BJ (cell line): Measurements from ENCODE around the gene AP5S1. TPM values are rescaled to one million over a fixed set of nuclear protein-coding genes. Genes with fewer than 3 reads are reported as not detected.

Experiments
- CTCF ChIA-PET: fragments of 350-600 bp; formaldehyde crosslinking; extraction: SDS; loops from one replicate; lab custom pipeline; 2021; ENCODE audit warnings: antibody characterized with exemption, inconsistent platforms; lab: Yijun Ruan, JAX
- POLR2A ChIA-PET: fragments of 300-600 bp; sonication (Branson Sonifier 250); formaldehyde crosslinking; extraction: SDS; loops from one replicate; lab custom pipeline; 2021; ENCODE audit warnings: antibody characterized with exemption; lab: Charles Lee
- DNase-seq: peaks from one replicate; pipeline ENCODE4 v3.0.0-alpha.2; 2011; ENCODE audit warnings: low read depth
- H3K27me3 ChIP-seq: 2 replicates; pipeline ENCODE4 v1.6.0; 2011; ENCODE audit warnings: low read length; ENCODE audit not compliant: control insufficient read depth, insufficient read depth
- H3K36me3 ChIP-seq: 2 replicates; pipeline ENCODE4 v1.5.1; 2011; ENCODE audit warnings: low read length; ENCODE audit not compliant: control insufficient read depth, insufficient read depth
- H3K4me3 ChIP-seq: 2 replicates; pipeline ENCODE4 v1.5.1; 2011; ENCODE audit warnings: low read depth, mild to moderate bottlenecking, control low read depth, low read length
- polyA plus RNA-seq: library from polyadenylated mRNA; depleted of rRNA; stranded (reverse); fragments of >200 nt; gene quantifications from 2 replicates; pipeline ENCODE4 v1.2.3, GENCODE V29; 2011
- TF ChIP-seq, protein P1 (sequence below): IDR thresholded peaks from 2 replicates; pipeline ENCODE4 v1.5.1; 2011; ENCODE audit warnings: low read depth, mild to moderate bottlenecking, control low read depth, inconsistent platforms, low read length, moderate library complexity; ENCODE audit not compliant: insufficient read depth

Gene AP5S1
- polyA plus RNA-seq, 1 experiment: 12.2 TPM

DNA sequence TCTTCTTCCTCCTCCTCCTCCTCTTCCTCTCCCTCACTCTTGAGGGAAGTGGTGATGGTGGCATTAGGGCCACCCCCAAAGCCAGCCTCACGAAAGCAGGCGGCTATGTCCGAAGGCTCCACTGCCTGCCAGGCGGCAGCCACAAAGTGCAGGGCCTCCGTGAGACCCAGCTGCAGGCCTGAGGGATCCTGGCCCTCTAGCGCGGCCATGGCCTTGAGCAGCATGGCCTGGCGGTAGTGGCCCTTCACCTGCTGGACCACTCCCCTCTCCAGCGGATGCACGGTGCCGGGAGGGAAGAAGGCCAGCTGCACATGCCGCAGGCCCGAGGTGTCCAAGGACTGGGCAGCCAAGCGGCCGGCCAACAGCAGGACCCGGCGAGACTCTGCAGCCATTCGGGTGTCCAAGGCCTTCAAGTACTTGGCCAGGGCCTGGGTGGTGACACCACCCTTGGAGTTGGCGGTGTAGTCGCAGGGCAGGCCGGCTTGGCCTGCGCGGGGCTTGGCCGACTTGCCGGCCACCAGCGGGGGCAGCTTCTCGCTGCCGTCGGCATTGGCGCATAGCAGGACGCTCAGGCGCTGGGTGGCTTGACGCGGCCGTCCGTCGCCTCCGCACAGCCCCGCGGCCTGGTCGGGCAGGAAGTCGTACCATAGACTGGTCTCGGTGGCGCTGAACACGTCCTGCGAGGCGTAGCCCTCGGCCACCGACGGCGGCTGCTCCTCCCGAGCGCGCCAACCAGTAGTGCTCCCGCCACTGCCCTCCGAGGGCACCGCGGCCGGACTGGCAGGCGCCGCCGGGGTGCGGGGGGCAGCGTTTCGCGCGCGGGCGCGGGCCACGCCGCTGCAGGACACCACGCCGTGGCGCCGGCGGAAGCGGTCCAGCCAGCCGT lies 34.9 kb upstream of the AP5S1 start:
- TF ChIP-seq, protein P1, sequence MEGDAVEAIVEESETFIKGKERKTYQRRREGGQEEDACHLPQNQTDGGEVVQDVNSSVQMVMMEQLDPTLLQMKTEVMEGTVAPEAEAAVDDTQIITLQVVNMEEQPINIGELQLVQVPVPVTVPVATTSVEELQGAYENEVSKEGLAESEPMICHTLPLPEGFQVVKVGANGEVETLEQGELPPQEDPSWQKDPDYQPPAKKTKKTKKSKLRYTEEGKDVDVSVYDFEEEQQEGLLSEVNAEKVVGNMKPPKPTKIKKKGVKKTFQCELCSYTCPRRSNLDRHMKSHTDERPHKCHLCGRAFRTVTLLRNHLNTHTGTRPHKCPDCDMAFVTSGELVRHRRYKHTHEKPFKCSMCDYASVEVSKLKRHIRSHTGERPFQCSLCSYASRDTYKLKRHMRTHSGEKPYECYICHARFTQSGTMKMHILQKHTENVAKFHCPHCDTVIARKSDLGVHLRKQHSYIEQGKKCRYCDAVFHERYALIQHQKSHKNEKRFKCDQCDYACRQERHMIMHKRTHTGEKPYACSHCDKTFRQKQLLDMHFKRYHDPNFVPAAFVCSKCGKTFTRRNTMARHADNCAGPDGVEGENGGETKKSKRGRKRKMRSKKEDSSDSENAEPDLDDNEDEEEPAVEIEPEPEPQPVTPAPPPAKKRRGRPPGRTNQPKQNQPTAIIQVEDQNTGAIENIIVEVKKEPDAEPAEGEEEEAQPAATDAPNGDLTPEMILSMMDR: no peak
- Histone ChIP-seq H3K27me3 (no peaks in the 10 kb centered on the region), H3K4me3 (peak overlapping the region; percentile 71), H3K36me3 (peaks cover 4% of the 10 kb centered on the region; the same call in 1 of the 2 replicates)
- ChIA-PET CTCF (interaction anchor here (0.8 to 12.0 kb wide), 13 partner anchors 17 to 109 kb away, joined by 3 to 248 read pairs (median 5); partner anchors contain the start of genes ADISSP and AP5S1), POLR2A (no interaction called here)
- DNase-seq: no peak

- Histone ChIP-seq H3K4me3 (peak overlapping the region; percentile 71), H3K27me3 (no peaks in the 10 kb centered on the region), H3K36me3 (peaks cover 4% of the 10 kb centered on the region; the same call in 1 of the 2 replicates)
- DNase-seq: no peak
- TF ChIP-seq, protein P1: no peak
- ChIA-PET POLR2A (interaction anchor here (1.6 kb wide), 1 partner anchor 34 kb away, joined by 4 read pairs; the partner anchor contains the start of gene AP5S1), CTCF (interaction anchor here (0.6 to 12.0 kb wide), 21 partner anchors 9 to 299 kb away, joined by 3 to 248 read pairs (median 5); partner anchors contain the start of genes ADISSP, AP5S1 and CDC25B)
Observed at GRCh38 chr20:3786126-3786484, 34.2 kb upstream of the AP5S1 start.

DNA sequence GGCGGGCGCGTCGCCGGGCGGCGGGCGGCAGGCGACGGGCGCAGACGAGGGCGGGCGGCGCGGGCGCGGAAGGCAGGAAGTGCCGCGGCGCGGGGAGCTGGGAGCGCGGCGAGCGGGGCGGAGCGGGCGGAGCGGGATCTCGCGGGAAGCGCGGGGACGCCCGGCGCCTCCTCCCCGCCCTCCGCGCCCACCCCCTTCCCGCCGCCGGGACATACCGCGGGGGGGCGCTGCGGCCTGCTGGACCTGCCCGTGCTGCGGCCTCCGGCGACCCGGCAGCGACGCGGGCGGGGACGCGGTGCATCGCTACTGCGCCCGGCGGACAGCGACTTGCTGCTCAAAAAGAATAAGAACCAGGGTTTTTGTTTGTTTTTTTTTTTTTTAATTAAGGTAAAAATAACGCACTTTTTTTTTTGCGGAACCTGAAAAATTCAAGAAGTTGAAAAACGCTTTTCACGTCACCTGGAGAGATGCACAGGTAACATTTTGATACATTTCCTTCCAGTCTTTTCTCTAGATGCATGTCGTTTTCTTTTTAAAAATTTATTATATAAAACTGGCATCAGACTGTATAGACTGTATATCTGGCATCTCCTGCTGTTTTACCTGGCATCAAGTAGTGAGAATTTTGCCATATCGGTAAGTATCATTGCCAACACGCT lies 33.6 kb upstream of the AP5S1 start, which contains the start of gene CENPB:
Gene CENPB, minus strand, starts transcription at position 76 of the 659 bp plus-strand sequence. CDS start 257 bp downstream, outside the sequence.
- Histone ChIP-seq H3K36me3 (peaks cover 4% of the 10 kb centered on the region; the same call in 1 of the 2 replicates), H3K4me3 (peak within 1 kb of the TSS; percentile 71), H3K27me3 (no peaks in the 10 kb centered on the region)
- POLR2A ChIA-PET: interaction anchor here (1.6 kb wide), 1 partner anchor 34 kb away, joined by 4 read pairs; the partner anchor contains the start of gene AP5S1
- TF ChIP-seq, protein P1: peak; percentile 45
- CTCF ChIA-PET: interaction anchor here (0.6 to 12.0 kb wide), 24 partner anchors 9 to 298 kb away, joined by 3 to 248 read pairs (median 4); partner anchors contain the start of genes ADISSP, AP5S1 and CDC25B
- no peak for DNase-seq

- no peak for DNase-seq
- TF ChIP-seq, protein P1: no peak
- ChIA-PET POLR2A (interaction anchor here (1.6 kb wide), 1 partner anchor 33 kb away, joined by 4 read pairs; the partner anchor contains the start of gene AP5S1), CTCF (interaction anchor here (0.8 to 12.0 kb wide), 13 partner anchors 9 to 297 kb away, joined by 3 to 248 read pairs (median 5); partner anchors contain the start of genes AP5S1 and CDC25B)
- H3K36me3 ChIP-seq: peaks cover 4% of the 10 kb centered on the region; the same call in 1 of the 2 replicates
- H3K27me3 ChIP-seq: no peaks in the 10 kb centered on the region
- H3K4me3 ChIP-seq: peak overlapping the region; percentile 19
Observed at GRCh38 chr20:3787324-3788014, 32.9 kb upstream of the AP5S1 start.
